Measurements from ENCODE around the gene SLC43A3. TPM values are rescaled to one million over a fixed set of nuclear protein-coding genes. Genes with fewer than 3 reads are reported as not detected.

SLC43A3 gene
- total and polyA plus RNA-seq, 5 donors = 20.7 to 37.0 (median 27.9) TPM

DNA sequence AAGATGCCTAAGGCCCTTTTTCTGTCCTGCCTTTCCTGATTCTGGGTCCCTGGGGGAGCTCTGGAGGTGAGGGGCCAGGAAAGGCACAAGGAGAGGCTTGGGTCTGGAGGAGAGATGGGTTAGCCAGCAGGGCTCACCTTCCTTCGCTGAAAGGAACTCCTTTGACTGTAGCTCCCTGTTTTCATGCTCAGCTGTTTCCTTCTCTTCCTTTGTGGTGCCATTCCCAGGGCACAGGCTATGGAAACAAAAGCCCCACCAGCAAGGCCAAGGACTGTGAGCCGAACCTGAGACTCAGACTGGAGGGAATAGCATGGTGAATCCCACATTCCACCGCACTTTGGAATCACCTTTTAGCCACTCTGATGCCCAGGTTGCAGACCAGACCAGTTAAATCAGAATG, 10.5 kb downstream of the SLC43A3 start:
- ATAC-seq (no peak), DNase-seq (no peak)
- no peaks in the 10 kb centered on the region for H3K4me1 ChIP-seq (ENCODE audit: control insufficient read depth, insufficient read depth, low read length)
- intact Hi-C loops (cut with DNase I) = no loop called here
- H3K27me3 ChIP-seq (ENCODE audit: control insufficient read depth, insufficient read depth) = no peaks in the 10 kb centered on the region
- no peak overlapping the region for H3K27ac ChIP-seq (ENCODE audit: low read length)
- H3K9me3 ChIP-seq (ENCODE audit: control insufficient read depth, low read length) = no peaks in the 10 kb centered on the region
- 83% methylated on average over 3 of the region's 3 CpGs for WGBS
- no peak overlapping the region for H3K4me3 ChIP-seq (ENCODE audit: low read length)

DNA sequence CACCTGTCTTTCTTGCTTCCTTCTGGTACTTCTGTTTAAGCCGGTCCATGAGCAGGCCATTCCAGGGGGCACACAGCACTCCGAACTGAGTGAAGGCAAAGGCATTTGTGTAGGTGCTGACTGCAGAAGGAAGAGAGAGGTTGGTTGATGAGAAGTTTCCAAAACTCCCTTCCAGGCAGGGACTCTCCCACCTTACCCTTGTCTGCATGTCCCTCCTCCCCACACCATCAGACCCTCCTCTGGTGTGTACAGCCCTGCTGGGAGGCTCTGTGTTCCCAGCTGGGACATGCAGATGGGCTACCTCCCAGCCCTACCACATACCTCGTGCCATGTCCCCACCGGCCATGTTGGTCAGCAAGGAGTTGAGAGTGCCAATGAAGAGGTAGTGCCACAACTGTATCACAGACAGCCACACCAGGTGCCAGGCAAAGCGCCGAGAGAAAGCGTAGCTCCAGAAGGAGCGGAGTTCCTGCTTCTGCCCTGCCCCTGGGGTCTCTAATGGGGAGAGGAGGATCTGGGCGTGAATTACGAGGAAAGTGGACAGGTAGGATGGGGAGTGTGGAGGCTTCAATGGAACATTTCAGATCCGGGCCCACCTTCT, 12.2 kb downstream of the SLC43A3 start:
- Histone ChIP-seq H3K27me3 (ENCODE audit: control insufficient read depth, insufficient read depth) (no peaks in the 10 kb centered on the region), H3K4me3 (ENCODE audit: low read length) (no peak overlapping the region), H3K27ac (ENCODE audit: low read length) (no peak overlapping the region), H3K4me1 (ENCODE audit: control insufficient read depth, insufficient read depth, low read length) (no peaks in the 10 kb centered on the region), H3K9me3 (ENCODE audit: control insufficient read depth, low read length) (no peaks in the 10 kb centered on the region)
- intact Hi-C loops (cut with DNase I) = no loop called here
- DNase-seq = no peak
- WGBS = 93% methylated on average over 11 of the region's 11 CpGs
- ATAC-seq = no peak

GRCh38 chr11:57413681-57414080, 13.2 kb downstream of the SLC43A3 start:
- intact Hi-C loops (cut with DNase I) = no loop called here
- Histone ChIP-seq H3K4me1 (ENCODE audit: control insufficient read depth, insufficient read depth, low read length) (no peaks in the 10 kb centered on the region), H3K27ac (ENCODE audit: low read length) (no peak overlapping the region), H3K27me3 (ENCODE audit: control insufficient read depth, insufficient read depth) (no peaks in the 10 kb centered on the region), H3K9me3 (ENCODE audit: control insufficient read depth, low read length) (no peaks in the 10 kb centered on the region), H3K4me3 (ENCODE audit: low read length) (no peak overlapping the region)
- WGBS = 91% methylated on average over 4 of the region's 4 CpGs
- no peak for ATAC-seq
- DNase-seq = no peak

GRCh38 chr11:57410287-57410686, 16.6 kb downstream of the SLC43A3 start:
- H3K4me1 ChIP-seq (ENCODE audit: control insufficient read depth, insufficient read depth, low read length) = peaks cover 8% of the 10 kb centered on the region
- no peak overlapping the region for H3K27ac ChIP-seq (ENCODE audit: low read length)
- no peaks in the 10 kb centered on the region for H3K27me3 ChIP-seq (ENCODE audit: control insufficient read depth, insufficient read depth)
- H3K9me3 ChIP-seq (ENCODE audit: control insufficient read depth, low read length) = no peaks in the 10 kb centered on the region
- H3K4me3 ChIP-seq (ENCODE audit: low read length) = no peak overlapping the region
- DNase-seq = no peak
- ATAC-seq = no peak
- intact Hi-C loops (cut with DNase I) = no loop called here

DNA sequence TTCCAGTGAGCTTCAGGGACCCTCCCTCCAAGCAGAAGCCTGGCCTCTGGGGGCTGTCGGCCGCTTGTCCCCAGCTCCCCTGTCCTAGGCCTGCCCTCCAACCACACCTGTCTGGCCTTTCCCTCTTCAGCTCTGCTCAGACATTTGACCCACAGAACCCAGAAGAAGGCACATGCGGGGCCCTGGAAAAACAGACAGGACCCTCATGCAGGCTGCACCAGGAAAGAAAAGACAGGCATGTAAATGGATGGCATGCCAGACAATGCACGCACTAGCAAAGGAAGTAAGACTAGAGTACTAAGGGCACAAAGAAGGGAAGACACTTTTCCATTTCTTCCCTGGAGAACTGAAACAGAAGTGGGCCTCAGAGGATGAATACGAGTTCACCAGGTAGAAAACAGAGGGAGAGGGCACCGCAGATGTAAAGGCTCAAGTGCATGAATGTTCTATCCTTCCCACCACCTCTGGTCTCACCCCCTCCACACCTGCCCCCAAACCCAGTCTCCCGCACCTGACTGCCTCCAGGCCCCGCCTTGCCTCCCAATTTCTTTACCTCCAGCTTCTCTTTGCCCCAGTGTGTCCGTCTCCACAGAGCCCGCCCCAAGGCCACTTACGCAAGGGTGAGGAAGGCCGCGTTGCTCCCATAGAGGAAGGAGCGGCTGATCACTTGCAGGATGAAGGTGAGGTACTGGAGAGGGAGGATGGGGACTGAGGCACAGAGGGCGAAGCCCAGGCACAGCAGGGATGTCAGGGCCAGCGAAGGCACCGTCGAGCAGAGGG, 17.4 kb downstream of the SLC43A3 start:
- Histone ChIP-seq H3K4me1 (ENCODE audit: control insufficient read depth, insufficient read depth, low read length) (peaks cover 8% of the 10 kb centered on the region), H3K27ac (ENCODE audit: low read length) (no peak overlapping the region), H3K27me3 (ENCODE audit: control insufficient read depth, insufficient read depth) (no peaks in the 10 kb centered on the region), H3K9me3 (ENCODE audit: control insufficient read depth, low read length) (no peaks in the 10 kb centered on the region), H3K4me3 (ENCODE audit: low read length) (no peak overlapping the region)
- ATAC-seq (no peak), DNase-seq (no peak)
- 94% methylated on average over 18 of the region's 18 CpGs for WGBS
- intact Hi-C loops (cut with DNase I) = no loop called here

- 85% methylated on average over 2 of the region's 2 CpGs for WGBS
- Histone ChIP-seq H3K4me3 (ENCODE audit: low read length) (no peak overlapping the region), H3K27me3 (ENCODE audit: control insufficient read depth, insufficient read depth) (no peaks in the 10 kb centered on the region), H3K27ac (ENCODE audit: low read length) (no peak overlapping the region), H3K9me3 (ENCODE audit: control insufficient read depth, low read length) (no peaks in the 10 kb centered on the region), H3K4me1 (ENCODE audit: control insufficient read depth, insufficient read depth, low read length) (peaks cover 8% of the 10 kb centered on the region)
- ATAC-seq (no peak), DNase-seq (no peak)
- intact Hi-C loops (cut with DNase I) = no loop called here
Measured at GRCh38 chr11:57408771-57409170, 18.1 kb downstream of the SLC43A3 start.

GRCh38 chr11:57407941-57408475, 18.9 kb downstream of the SLC43A3 start:
- Histone ChIP-seq H3K27ac (ENCODE audit: low read length) (peak overlapping the region; percentile 25), H3K4me3 (ENCODE audit: low read length) (no peak overlapping the region), H3K27me3 (ENCODE audit: control insufficient read depth, insufficient read depth) (no peaks in the 10 kb centered on the region), H3K9me3 (ENCODE audit: control insufficient read depth, low read length) (no peaks in the 10 kb centered on the region), H3K4me1 (ENCODE audit: control insufficient read depth, insufficient read depth, low read length) (peaks cover 8% of the 10 kb centered on the region)
- DNase-seq = no peak
- ATAC-seq = no peak
- intact Hi-C loops (cut with DNase I) = no loop called here
- WGBS = 91% methylated on average over 8 of the region's 8 CpGs

DNA sequence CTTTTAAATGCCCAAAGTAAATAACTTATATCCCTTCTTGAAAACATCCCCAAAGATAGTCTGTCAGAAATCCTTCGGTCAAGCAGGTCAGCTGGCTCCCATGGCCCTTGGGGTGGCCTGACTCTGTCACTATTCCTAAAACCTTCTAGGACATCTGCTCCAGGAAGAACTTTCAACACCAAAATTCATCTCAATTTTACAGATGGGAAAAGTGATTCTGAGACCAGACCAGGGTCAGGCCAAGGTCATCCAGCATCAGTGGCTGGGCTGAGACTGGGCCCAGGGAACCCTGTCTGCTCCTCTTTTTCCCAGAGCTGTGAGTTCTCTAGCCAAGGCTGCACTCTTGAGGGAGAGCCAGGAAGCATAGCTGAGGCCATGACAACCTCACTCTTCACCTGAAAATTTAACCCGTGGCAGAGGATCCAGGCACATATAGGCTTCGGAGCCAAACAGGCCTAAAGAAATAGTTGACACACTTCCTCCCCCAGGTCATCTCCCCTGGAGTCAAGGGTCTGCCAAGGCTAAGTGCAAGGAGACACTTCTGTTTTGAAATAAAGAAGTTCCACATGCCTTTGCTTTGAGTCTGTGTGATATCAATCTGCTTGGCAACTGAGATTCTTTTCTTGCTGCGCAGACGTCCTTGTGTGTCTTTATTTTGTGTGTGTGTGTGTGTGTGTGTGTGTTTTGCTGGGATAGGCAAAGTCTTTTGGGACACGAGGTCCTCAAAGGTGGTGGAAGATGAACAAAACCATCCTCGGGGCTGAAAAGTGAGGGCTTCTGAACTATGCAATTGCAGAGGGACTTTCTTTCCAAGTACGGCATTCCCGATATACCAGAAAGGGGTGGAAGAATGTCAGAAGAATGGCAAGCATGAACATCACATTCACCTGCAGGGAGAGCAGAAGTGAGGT, 19.7 kb downstream of the SLC43A3 start:
- DNase-seq = no peak
- peak in 1 of 2 donors; percentile 30 for ATAC-seq
- peaks cover 8% of the 10 kb centered on the region for H3K4me1 ChIP-seq (ENCODE audit: control insufficient read depth, insufficient read depth, low read length)
- 69% methylated on average over 9 of the region's 9 CpGs for WGBS
- no peak overlapping the region for H3K4me3 ChIP-seq (ENCODE audit: low read length)
- intact Hi-C loops (cut with DNase I) = no loop called here
- H3K9me3 ChIP-seq (ENCODE audit: control insufficient read depth, low read length) = no peaks in the 10 kb centered on the region
- H3K27me3 ChIP-seq (ENCODE audit: control insufficient read depth, insufficient read depth) = no peaks in the 10 kb centered on the region
- peak overlapping the region; percentile 36 for H3K27ac ChIP-seq (ENCODE audit: low read length)

GRCh38 chr11:57406337-57406904, 20.5 kb downstream of the SLC43A3 start:
- 49% methylated on average over 4 of the region's 4 CpGs for WGBS
- intact Hi-C loops (cut with DNase I) = no loop called here

GRCh38 chr11:57405271-57405860, 21.6 kb downstream of the SLC43A3 start:
- DNase-seq = peak in 2 of 3 donors; percentile 27 to 52
- Histone ChIP-seq H3K4me3 (ENCODE audit: low read length) (no peak overlapping the region), H3K4me1 (ENCODE audit: control insufficient read depth, insufficient read depth, low read length) (peaks cover 8% of the 10 kb centered on the region), H3K27me3 (ENCODE audit: control insufficient read depth, insufficient read depth) (no peaks in the 10 kb centered on the region), H3K9me3 (ENCODE audit: control insufficient read depth, low read length) (no peaks in the 10 kb centered on the region), H3K27ac (ENCODE audit: low read length) (no peak overlapping the region)
- ATAC-seq = peak; percentile 29 to 42
- intact Hi-C loops (cut with DNase I) = no loop called here
- 81% methylated on average over 4 of the region's 4 CpGs for WGBS

More at GRCh38 chr11:57406337-57406904, 20.5 kb downstream of the SLC43A3 start:
- ATAC-seq = peak; percentile 76 to 86
- peak in 2 of 3 donors; percentile 47 to 67 for DNase-seq
- H3K27me3 ChIP-seq (ENCODE audit: control insufficient read depth, insufficient read depth) = no peaks in the 10 kb centered on the region
- no peaks in the 10 kb centered on the region for H3K9me3 ChIP-seq (ENCODE audit: control insufficient read depth, low read length)
- H3K27ac ChIP-seq (ENCODE audit: low read length) = peak overlapping the region; percentile 51
- peaks cover 8% of the 10 kb centered on the region for H3K4me1 ChIP-seq (ENCODE audit: control insufficient read depth, insufficient read depth, low read length)
- H3K4me3 ChIP-seq (ENCODE audit: low read length) = no peak overlapping the region
